Measurements from ENCODE around the gene HPCA.

HPCA gene

GRCh38 chr1:32886004-32886827 lies at the start of gene HPCA:
HPCA (plus strand) TSS chr1:32886491; CDS start chr1:32888899, 2,408 bp downstream.
- H3K9me3 ChIP-seq (ENCODE audit: low read depth, low read length): no peaks in the 10 kb centered on the region
- DNase-seq (ENCODE audit: low read depth, low spot score): no peak
- TF ChIP-seq POLR2AphosphoS5 (IDR thresholded peaks at IDR 0.05; ENCODE audit: borderline replicate concordance, low read depth, low read length) (no peak), FOXP2 (optimal IDR thresholded peaks at IDR 0.05; ENCODE audit: control extremely low read depth, extremely low read length, insufficient read depth) (no peak), EZH2 (IDR thresholded peaks at IDR 0.05) (no peak)
- H3K36me3 ChIP-seq (ENCODE audit: insufficient read depth, low read length): no peaks in the 10 kb centered on the region
- H3K27ac ChIP-seq: no peak within 1 kb of the TSS
- H3K9ac ChIP-seq (ENCODE audit: insufficient read length): no peak within 1 kb of the TSS
- peak within 1 kb of the TSS; percentile 61 for H3K4me3 ChIP-seq

- no peaks in the 10 kb centered on the region for H3K9me3 ChIP-seq (ENCODE audit: low read depth, low read length)
- H3K36me3 ChIP-seq (ENCODE audit: insufficient read depth, low read length): peaks cover 35% of the 10 kb centered on the region
- H3K4me3 ChIP-seq: no peak overlapping the region
- H3K9ac ChIP-seq (ENCODE audit: insufficient read length): no peak overlapping the region
- DNase-seq (ENCODE audit: low read depth, low spot score): no peak
- TF ChIP-seq FOXP2 (optimal IDR thresholded peaks at IDR 0.05; ENCODE audit: control extremely low read depth, extremely low read length, insufficient read depth): no peak
- TF ChIP-seq POLR2AphosphoS5 (IDR thresholded peaks at IDR 0.05; ENCODE audit: borderline replicate concordance, low read depth, low read length): no peak
- no peak for TF ChIP-seq EZH2 (IDR thresholded peaks at IDR 0.05)
- no peak overlapping the region for H3K27ac ChIP-seq
Measured at GRCh38 chr1:32848354-32849063, 37.8 kb upstream of the HPCA start.

- H3K27ac ChIP-seq: no peak overlapping the region
- H3K9me3 ChIP-seq (ENCODE audit: low read depth, low read length): no peaks in the 10 kb centered on the region
- peaks cover 26% of the 10 kb centered on the region; the same call in 1 of the 2 replicates for H3K36me3 ChIP-seq (ENCODE audit: insufficient read depth, low read length)
- TF ChIP-seq FOXP2 (optimal IDR thresholded peaks at IDR 0.05; ENCODE audit: control extremely low read depth, extremely low read length, insufficient read depth) (no peak), POLR2AphosphoS5 (IDR thresholded peaks at IDR 0.05; ENCODE audit: borderline replicate concordance, low read depth, low read length) (no peak), EZH2 (IDR thresholded peaks at IDR 0.05) (no peak)
- no peak overlapping the region for H3K9ac ChIP-seq (ENCODE audit: insufficient read length)
- no peak for DNase-seq (ENCODE audit: low read depth, low spot score)
- H3K4me3 ChIP-seq: no peak overlapping the region
Measured at GRCh38 chr1:32855861-32856617, 30.3 kb upstream of the HPCA start.

GRCh38 chr1:32858136-32858535 lies 28.2 kb upstream of the HPCA start:
- Histone ChIP-seq H3K9me3 (ENCODE audit: low read depth, low read length) (no peaks in the 10 kb centered on the region), H3K36me3 (ENCODE audit: insufficient read depth, low read length) (peaks cover 20% of the 10 kb centered on the region; the same call in 1 of the 2 replicates), H3K4me3 (no peak overlapping the region), H3K9ac (ENCODE audit: insufficient read length) (no peak overlapping the region), H3K27ac (no peak overlapping the region)
- TF ChIP-seq POLR2AphosphoS5 (IDR thresholded peaks at IDR 0.05; ENCODE audit: borderline replicate concordance, low read depth, low read length) (no peak), FOXP2 (optimal IDR thresholded peaks at IDR 0.05; ENCODE audit: control extremely low read depth, extremely low read length, insufficient read depth) (no peak)
- DNase-seq (ENCODE audit: low read depth, low spot score): no peak

- no peak for TF ChIP-seq POLR2AphosphoS5 (IDR thresholded peaks at IDR 0.05; ENCODE audit: borderline replicate concordance, low read depth, low read length)
- no peak for TF ChIP-seq FOXP2 (optimal IDR thresholded peaks at IDR 0.05; ENCODE audit: control extremely low read depth, extremely low read length, insufficient read depth)
- TF ChIP-seq EZH2 (IDR thresholded peaks at IDR 0.05): no peak
- peaks cover 20% of the 10 kb centered on the region; the same call in 1 of the 2 replicates for H3K36me3 ChIP-seq (ENCODE audit: insufficient read depth, low read length)
- no peaks in the 10 kb centered on the region for H3K9me3 ChIP-seq (ENCODE audit: low read depth, low read length)
- no peak overlapping the region for H3K27ac ChIP-seq
- H3K9ac ChIP-seq (ENCODE audit: insufficient read length): no peak overlapping the region
- no peak for DNase-seq (ENCODE audit: low read depth, low spot score)
- H3K4me3 ChIP-seq: no peak overlapping the region
Measured at GRCh38 chr1:32858791-32859190, 27.5 kb upstream of the HPCA start.

- TF ChIP-seq EZH2 (IDR thresholded peaks at IDR 0.05) (no peak), POLR2AphosphoS5 (IDR thresholded peaks at IDR 0.05; ENCODE audit: borderline replicate concordance, low read depth, low read length) (no peak), FOXP2 (optimal IDR thresholded peaks at IDR 0.05; ENCODE audit: control extremely low read depth, extremely low read length, insufficient read depth) (no peak)
- H3K9ac ChIP-seq (ENCODE audit: insufficient read length): no peak overlapping the region
- H3K4me3 ChIP-seq: no peak overlapping the region
- no peak for DNase-seq (ENCODE audit: low read depth, low spot score)
- H3K27ac ChIP-seq: no peak overlapping the region
- H3K9me3 ChIP-seq (ENCODE audit: low read depth, low read length): no peaks in the 10 kb centered on the region
- peaks cover 15% of the 10 kb centered on the region; the same call in 1 of the 2 replicates for H3K36me3 ChIP-seq (ENCODE audit: insufficient read depth, low read length)
Measured at GRCh38 chr1:32859915-32860314, 26.4 kb upstream of the HPCA start.

GRCh38 chr1:32860566-32860965 lies 25.7 kb upstream of the HPCA start:
- TF ChIP-seq EZH2 (IDR thresholded peaks at IDR 0.05) (no peak), POLR2AphosphoS5 (IDR thresholded peaks at IDR 0.05; ENCODE audit: borderline replicate concordance, low read depth, low read length) (no peak), FOXP2 (optimal IDR thresholded peaks at IDR 0.05; ENCODE audit: control extremely low read depth, extremely low read length, insufficient read depth) (no peak)
- Histone ChIP-seq H3K36me3 (ENCODE audit: insufficient read depth, low read length) (peaks cover 15% of the 10 kb centered on the region; the same call in 1 of the 2 replicates), H3K27ac (no peak overlapping the region)

More at GRCh38 chr1:32860566-32860965, 25.7 kb upstream of the HPCA start:
- no peak for DNase-seq (ENCODE audit: low read depth, low spot score)
- Histone ChIP-seq H3K9ac (ENCODE audit: insufficient read length) (no peak overlapping the region), H3K4me3 (no peak overlapping the region), H3K9me3 (ENCODE audit: low read depth, low read length) (no peaks in the 10 kb centered on the region)

All from SK-N-MC (cell line).